HG02885 (cell line): Measurements from ENCODE around the gene RTP4.
A peak's percentile ranks its signal among the peaks of the same experiment; 100 is the strongest.

Experiments used
- ATAC-seq: cut with Tn5 transposase; IDR thresholded peaks from one replicate; pipeline ENCODE4 v1.9.1; 2021; ENCODE audit warnings: mild to moderate bottlenecking; ENCODE audit not compliant: unreplicated experiment, poor library complexity

Gene RTP4

GRCh38 chr3:187368251-187369088 is at the start of gene RTP4:
Gene RTP4, plus strand, starts transcription at chr3:187368385. Its CDS starts 57 bp downstream, at chr3:187368442.
- peak; percentile 92 for ATAC-seq

- ATAC-seq, result no peak
Measured at GRCh38 chr3:187318819-187319616, 49.2 kb upstream of the RTP4 start.

- ATAC-seq, result peak; percentile 78
Measured at GRCh38 chr3:187319699-187320302, 48.4 kb upstream of the RTP4 start.

GRCh38 chr3:187321766-187322165 is 46.4 kb upstream of the RTP4 start:
- no peak for ATAC-seq

- ATAC-seq, result no peak
Measured at GRCh38 chr3:187322291-187322690, 45.9 kb upstream of the RTP4 start.

GRCh38 chr3:187323091-187323490 is 45.1 kb upstream of the RTP4 start:
- ATAC-seq, result no peak

GRCh38 chr3:187325632-187326031 is 42.6 kb upstream of the RTP4 start:
- ATAC-seq, result no peak

- no peak for ATAC-seq
Measured at GRCh38 chr3:187327845-187328244, 40.3 kb upstream of the RTP4 start.

- no peak for ATAC-seq
Measured at GRCh38 chr3:187328691-187329090, 39.5 kb upstream of the RTP4 start.

GRCh38 chr3:187334904-187335303 is 33.3 kb upstream of the RTP4 start:
- no peak for ATAC-seq

- no peak for ATAC-seq
Measured at GRCh38 chr3:187336322-187336721, 31.9 kb upstream of the RTP4 start.

GRCh38 chr3:187340578-187340977 is 27.6 kb upstream of the RTP4 start:
- no peak for ATAC-seq

- no peak for ATAC-seq
Measured at GRCh38 chr3:187342255-187342654, 25.9 kb upstream of the RTP4 start.

- no peak for ATAC-seq
Measured at GRCh38 chr3:187343670-187344069, 24.5 kb upstream of the RTP4 start.

- ATAC-seq, result no peak
Measured at GRCh38 chr3:187352581-187353575, 15.3 kb upstream of the RTP4 start.

- no peak for ATAC-seq
Measured at GRCh38 chr3:187358068-187358467, 10.1 kb upstream of the RTP4 start.

GRCh38 chr3:187359798-187360486 is 8.2 kb upstream of the RTP4 start:
- ATAC-seq, result no peak

GRCh38 chr3:187360596-187360995 is 7.6 kb upstream of the RTP4 start:
- no peak for ATAC-seq

- no peak for ATAC-seq
Measured at GRCh38 chr3:187361835-187362234, 6.3 kb upstream of the RTP4 start.
